K562 (cell line): ENCODE data around the gene APCDD1L. TPM values are rescaled to one million over a fixed set of nuclear protein-coding genes. Genes with fewer than 3 reads are reported as not detected.

Source experiments
- HNRNPK ChIP-seq: fragments of 200-400 bp; formaldehyde crosslinking; IDR thresholded peaks from one replicate; pipeline ENCODE4 v1.6.1; 2018; ENCODE audit warnings: mild to moderate bottlenecking, low read depth, low read length; ENCODE audit not compliant: poor library complexity, severe bottlenecking
- WHSC1 ChIP-seq: IDR thresholded peaks from one replicate; pipeline ENCODE4 v1.6.1; 2012; ENCODE audit warnings: low read length, control low read depth, inconsistent platforms
- ZNF436 ChIP-seq: fragments of 250-450, 450-650 bp; sonication (Bioruptor Pico); formaldehyde crosslinking; IDR thresholded peaks from 2 replicates; pipeline ENCODE4 v1.7.0; 2020; ENCODE audit warnings: mild to moderate bottlenecking
- polyA plus RNA-seq, 8 experiments: library from polyadenylated mRNA; depleted of rRNA in 4 of 8; stranded (reverse) in 5 of 8; unstranded in 3 of 8; fragments of >200 nt; fragmentation: Nextera tagmentation in 2 of 8; fragmentation: Illumina TruSeq in 1 of 8; extraction: Ambion mirVana in 2 of 8; extraction: Trizol in 1 of 8; gene quantifications; 2 replicates each; pipeline versions ENCODE4 v1.2.1 to v1.2.3, GENCODE V29; 2011 to 2014; ENCODE audit warnings: inconsistent platforms in 1 of 8, missing spikeins in 1 of 8
- total RNA-seq, 7 experiments: library from RNA; depleted of rRNA in 6 of 7; stranded (reverse); fragments of >200 nt in 6 of 7; fragmentation: Illumina TruSeq in 2 of 7; extraction: Trizol in 2 of 7; gene quantifications; 2 replicates each; pipeline versions ENCODE4 v1.2.1 to v1.2.3, GENCODE V29; 2011 to 2021; ENCODE audit warnings: low replicate concordance in 1 of 7
- TF ChIP-seq, protein P1 (sequence below): fragments of 450-650 bp; IDR thresholded peaks from 2 replicates; pipeline ENCODE4 v1.6.1; 2016; ENCODE audit warnings: mild to moderate bottlenecking, moderate library complexity
- TF ChIP-seq, protein P2 (sequence below): fragments of 450-650 bp; IDR thresholded peaks from 2 replicates; pipeline ENCODE4 v1.7.0; 2016; ENCODE audit warnings: borderline replicate concordance

The APCDD1L gene
- total and polyA plus RNA-seq, 9 of the 15 experiments (the other 6 are each of a cell fraction or from before 2014, with no cell fraction given), result not detected

DNA sequence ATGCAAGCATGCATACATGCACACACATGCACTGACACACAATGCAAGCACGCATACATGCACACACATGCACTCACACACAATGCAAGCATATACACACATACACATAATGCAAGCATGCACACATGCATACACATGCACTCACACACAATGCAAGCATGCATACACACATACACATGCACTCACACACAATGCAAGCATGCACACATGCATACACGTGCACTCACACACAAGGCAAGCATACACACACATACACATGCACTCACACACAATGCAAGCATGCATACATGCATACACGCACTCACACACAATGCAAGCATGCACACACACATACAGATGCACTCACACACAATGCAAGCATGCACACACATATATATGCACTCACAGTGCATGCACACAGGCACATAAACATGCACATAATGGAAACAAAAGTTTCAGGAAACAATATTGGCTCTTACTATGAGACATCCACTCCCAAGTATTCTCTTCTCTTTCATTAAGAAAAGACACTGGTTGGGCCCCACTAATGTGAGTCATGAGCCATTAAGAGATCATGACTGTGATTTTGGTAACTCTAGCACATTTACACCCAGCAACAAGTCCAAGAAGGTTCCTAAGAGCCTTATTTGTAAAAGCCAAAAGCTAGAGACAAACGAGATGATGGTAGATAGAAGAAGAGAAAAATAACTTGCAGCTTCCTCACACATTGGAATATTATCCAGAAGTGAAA, 22.2 kb downstream of the APCDD1L start (continued):
- TF ChIP-seq, protein P1, sequence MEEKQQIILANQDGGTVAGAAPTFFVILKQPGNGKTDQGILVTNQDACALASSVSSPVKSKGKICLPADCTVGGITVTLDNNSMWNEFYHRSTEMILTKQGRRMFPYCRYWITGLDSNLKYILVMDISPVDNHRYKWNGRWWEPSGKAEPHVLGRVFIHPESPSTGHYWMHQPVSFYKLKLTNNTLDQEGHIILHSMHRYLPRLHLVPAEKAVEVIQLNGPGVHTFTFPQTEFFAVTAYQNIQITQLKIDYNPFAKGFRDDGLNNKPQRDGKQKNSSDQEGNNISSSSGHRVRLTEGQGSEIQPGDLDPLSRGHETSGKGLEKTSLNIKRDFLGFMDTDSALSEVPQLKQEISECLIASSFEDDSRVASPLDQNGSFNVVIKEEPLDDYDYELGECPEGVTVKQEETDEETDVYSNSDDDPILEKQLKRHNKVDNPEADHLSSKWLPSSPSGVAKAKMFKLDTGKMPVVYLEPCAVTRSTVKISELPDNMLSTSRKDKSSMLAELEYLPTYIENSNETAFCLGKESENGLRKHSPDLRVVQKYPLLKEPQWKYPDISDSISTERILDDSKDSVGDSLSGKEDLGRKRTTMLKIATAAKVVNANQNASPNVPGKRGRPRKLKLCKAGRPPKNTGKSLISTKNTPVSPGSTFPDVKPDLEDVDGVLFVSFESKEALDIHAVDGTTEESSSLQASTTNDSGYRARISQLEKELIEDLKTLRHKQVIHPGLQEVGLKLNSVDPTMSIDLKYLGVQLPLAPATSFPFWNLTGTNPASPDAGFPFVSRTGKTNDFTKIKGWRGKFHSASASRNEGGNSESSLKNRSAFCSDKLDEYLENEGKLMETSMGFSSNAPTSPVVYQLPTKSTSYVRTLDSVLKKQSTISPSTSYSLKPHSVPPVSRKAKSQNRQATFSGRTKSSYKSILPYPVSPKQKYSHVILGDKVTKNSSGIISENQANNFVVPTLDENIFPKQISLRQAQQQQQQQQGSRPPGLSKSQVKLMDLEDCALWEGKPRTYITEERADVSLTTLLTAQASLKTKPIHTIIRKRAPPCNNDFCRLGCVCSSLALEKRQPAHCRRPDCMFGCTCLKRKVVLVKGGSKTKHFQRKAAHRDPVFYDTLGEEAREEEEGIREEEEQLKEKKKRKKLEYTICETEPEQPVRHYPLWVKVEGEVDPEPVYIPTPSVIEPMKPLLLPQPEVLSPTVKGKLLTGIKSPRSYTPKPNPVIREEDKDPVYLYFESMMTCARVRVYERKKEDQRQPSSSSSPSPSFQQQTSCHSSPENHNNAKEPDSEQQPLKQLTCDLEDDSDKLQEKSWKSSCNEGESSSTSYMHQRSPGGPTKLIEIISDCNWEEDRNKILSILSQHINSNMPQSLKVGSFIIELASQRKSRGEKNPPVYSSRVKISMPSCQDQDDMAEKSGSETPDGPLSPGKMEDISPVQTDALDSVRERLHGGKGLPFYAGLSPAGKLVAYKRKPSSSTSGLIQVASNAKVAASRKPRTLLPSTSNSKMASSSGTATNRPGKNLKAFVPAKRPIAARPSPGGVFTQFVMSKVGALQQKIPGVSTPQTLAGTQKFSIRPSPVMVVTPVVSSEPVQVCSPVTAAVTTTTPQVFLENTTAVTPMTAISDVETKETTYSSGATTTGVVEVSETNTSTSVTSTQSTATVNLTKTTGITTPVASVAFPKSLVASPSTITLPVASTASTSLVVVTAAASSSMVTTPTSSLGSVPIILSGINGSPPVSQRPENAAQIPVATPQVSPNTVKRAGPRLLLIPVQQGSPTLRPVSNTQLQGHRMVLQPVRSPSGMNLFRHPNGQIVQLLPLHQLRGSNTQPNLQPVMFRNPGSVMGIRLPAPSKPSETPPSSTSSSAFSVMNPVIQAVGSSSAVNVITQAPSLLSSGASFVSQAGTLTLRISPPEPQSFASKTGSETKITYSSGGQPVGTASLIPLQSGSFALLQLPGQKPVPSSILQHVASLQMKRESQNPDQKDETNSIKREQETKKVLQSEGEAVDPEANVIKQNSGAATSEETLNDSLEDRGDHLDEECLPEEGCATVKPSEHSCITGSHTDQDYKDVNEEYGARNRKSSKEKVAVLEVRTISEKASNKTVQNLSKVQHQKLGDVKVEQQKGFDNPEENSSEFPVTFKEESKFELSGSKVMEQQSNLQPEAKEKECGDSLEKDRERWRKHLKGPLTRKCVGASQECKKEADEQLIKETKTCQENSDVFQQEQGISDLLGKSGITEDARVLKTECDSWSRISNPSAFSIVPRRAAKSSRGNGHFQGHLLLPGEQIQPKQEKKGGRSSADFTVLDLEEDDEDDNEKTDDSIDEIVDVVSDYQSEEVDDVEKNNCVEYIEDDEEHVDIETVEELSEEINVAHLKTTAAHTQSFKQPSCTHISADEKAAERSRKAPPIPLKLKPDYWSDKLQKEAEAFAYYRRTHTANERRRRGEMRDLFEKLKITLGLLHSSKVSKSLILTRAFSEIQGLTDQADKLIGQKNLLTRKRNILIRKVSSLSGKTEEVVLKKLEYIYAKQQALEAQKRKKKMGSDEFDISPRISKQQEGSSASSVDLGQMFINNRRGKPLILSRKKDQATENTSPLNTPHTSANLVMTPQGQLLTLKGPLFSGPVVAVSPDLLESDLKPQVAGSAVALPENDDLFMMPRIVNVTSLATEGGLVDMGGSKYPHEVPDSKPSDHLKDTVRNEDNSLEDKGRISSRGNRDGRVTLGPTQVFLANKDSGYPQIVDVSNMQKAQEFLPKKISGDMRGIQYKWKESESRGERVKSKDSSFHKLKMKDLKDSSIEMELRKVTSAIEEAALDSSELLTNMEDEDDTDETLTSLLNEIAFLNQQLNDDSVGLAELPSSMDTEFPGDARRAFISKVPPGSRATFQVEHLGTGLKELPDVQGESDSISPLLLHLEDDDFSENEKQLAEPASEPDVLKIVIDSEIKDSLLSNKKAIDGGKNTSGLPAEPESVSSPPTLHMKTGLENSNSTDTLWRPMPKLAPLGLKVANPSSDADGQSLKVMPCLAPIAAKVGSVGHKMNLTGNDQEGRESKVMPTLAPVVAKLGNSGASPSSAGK, result no peak
- TF ChIP-seq HNRNPK (no peak), ZNF436 (CRISPR knock-in tag) (no peak), WHSC1 (no peak)
- TF ChIP-seq, protein P2, sequence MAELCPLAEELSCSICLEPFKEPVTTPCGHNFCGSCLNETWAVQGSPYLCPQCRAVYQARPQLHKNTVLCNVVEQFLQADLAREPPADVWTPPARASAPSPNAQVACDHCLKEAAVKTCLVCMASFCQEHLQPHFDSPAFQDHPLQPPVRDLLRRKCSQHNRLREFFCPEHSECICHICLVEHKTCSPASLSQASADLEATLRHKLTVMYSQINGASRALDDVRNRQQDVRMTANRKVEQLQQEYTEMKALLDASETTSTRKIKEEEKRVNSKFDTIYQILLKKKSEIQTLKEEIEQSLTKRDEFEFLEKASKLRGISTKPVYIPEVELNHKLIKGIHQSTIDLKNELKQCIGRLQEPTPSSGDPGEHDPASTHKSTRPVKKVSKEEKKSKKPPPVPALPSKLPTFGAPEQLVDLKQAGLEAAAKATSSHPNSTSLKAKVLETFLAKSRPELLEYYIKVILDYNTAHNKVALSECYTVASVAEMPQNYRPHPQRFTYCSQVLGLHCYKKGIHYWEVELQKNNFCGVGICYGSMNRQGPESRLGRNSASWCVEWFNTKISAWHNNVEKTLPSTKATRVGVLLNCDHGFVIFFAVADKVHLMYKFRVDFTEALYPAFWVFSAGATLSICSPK, result no peak
